Lower leg skin (tissue), 4 donors: ENCODE results near the gene HBD. TPM values are rescaled to one million over a fixed set of nuclear protein-coding genes. Genes with fewer than 3 reads are reported as not detected.

Experiments
- DNase-seq, 2 donors: peaks; one replicate each; pipeline ENCODE4 v3.0.0-alpha.2; 2019; ENCODE audit warnings: low spot score in 2 of 2
- H3K4me3 ChIP-seq: fragments of 200-600 bp; sonication (generic); 2 replicates; pipeline ENCODE4 v1.5.1; 2017; ENCODE audit warnings: mild to moderate bottlenecking, low read depth; ENCODE audit not compliant: poor library complexity, severe bottlenecking
- POLR2A ChIP-seq, 2 donors: fragments of 450-650 bp; IDR thresholded peaks; one replicate each; pipeline ENCODE4 v1.6.1; 2016 to 2017; ENCODE audit warnings: antibody characterized with exemption in 2 of 2, mild to moderate bottlenecking in 1 of 2, moderate library complexity in 1 of 2
- WGBS, 2 donors: methylation state at CpG; one replicate each; pipeline ENCODE4 v1.1.5; 2018; 5-methylcytosine and 5-hydroxymethylcytosine counted together
- intact Hi-C: fragments of 100-400 bp; cut with DNase I; formaldehyde crosslinking; loops from one replicate; pipeline ENCODE4 v1.15.0; 2023; ENCODE audit warnings: low total_unique reads
- total RNA-seq, 4 donors: library from RNA; depleted of rRNA; stranded (reverse); fragments of >200 nt; gene quantifications; one replicate each; pipeline ENCODE4 v1.1.0, GENCODE V29; 2016
- TF ChIP-seq, protein P1 (sequence below), 3 donors: fragments of 450-650 bp; IDR thresholded peaks; one replicate each; pipeline ENCODE4 v1.5.1; 2016; ENCODE audit warnings: antibody characterized with exemption in 3 of 3, mild to moderate bottlenecking in 3 of 3, moderate library complexity in 2 of 3

Gene HBD
- total RNA-seq: not detected

GRCh38 chr11:5234381-5234834, at the start of gene HBD:
Gene HBD, minus strand, starts transcription at chr11:5234483. Its CDS starts 50 bp downstream, at chr11:5234433.
- no peak within 1 kb of the TSS for H3K4me3 ChIP-seq
- 43 to 63% methylated on average over 2 of the region's 2 CpGs for WGBS, 2 donors
- intact Hi-C loops: no loop called here
- DNase-seq: no peak
- TF ChIP-seq, protein P1, sequence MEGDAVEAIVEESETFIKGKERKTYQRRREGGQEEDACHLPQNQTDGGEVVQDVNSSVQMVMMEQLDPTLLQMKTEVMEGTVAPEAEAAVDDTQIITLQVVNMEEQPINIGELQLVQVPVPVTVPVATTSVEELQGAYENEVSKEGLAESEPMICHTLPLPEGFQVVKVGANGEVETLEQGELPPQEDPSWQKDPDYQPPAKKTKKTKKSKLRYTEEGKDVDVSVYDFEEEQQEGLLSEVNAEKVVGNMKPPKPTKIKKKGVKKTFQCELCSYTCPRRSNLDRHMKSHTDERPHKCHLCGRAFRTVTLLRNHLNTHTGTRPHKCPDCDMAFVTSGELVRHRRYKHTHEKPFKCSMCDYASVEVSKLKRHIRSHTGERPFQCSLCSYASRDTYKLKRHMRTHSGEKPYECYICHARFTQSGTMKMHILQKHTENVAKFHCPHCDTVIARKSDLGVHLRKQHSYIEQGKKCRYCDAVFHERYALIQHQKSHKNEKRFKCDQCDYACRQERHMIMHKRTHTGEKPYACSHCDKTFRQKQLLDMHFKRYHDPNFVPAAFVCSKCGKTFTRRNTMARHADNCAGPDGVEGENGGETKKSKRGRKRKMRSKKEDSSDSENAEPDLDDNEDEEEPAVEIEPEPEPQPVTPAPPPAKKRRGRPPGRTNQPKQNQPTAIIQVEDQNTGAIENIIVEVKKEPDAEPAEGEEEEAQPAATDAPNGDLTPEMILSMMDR (IDR thresholded peaks at IDR 0.05): no peak
- TF ChIP-seq POLR2A (IDR thresholded peaks at IDR 0.05): no peak

- H3K4me3 ChIP-seq: no peak overlapping the region
- 65 to 68% methylated on average over 1 of the region's 1 CpG for WGBS, 2 donors
- TF ChIP-seq, protein P1 (IDR thresholded peaks at IDR 0.05): no peak
- TF ChIP-seq POLR2A (IDR thresholded peaks at IDR 0.05): no peak
- DNase-seq: no peak
- intact Hi-C loops: no loop called here
Measured at GRCh38 chr11:5283882-5284281, 49.6 kb upstream of the HBD start.

DNA sequence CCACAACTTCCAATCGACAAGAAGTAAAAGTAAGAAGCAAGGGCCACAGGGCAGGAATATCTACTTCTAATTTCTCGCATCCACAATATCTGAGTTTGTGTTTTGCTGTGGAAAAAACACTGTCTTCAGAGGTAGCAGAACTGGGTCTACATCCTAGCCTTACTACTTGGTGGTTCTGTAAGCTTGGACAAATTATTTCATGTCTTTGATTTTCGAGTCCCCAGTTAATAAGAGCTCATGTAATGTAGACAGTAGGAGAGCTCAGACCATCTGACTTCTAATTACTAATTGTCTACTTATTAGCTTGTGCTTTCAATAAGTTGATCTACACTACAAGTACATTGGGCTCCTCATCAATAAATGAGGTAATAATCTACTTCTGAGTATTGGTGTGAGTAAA, 48.8 kb upstream of the HBD start:
- WGBS, 2 donors: 74 to 76% methylated on average over 3 of the region's 3 CpGs
- no peak for DNase-seq
- no peak overlapping the region for H3K4me3 ChIP-seq
- TF ChIP-seq, protein P1 (IDR thresholded peaks at IDR 0.05): no peak
- TF ChIP-seq POLR2A (IDR thresholded peaks at IDR 0.05): no peak
- intact Hi-C loops: no loop called here

DNA sequence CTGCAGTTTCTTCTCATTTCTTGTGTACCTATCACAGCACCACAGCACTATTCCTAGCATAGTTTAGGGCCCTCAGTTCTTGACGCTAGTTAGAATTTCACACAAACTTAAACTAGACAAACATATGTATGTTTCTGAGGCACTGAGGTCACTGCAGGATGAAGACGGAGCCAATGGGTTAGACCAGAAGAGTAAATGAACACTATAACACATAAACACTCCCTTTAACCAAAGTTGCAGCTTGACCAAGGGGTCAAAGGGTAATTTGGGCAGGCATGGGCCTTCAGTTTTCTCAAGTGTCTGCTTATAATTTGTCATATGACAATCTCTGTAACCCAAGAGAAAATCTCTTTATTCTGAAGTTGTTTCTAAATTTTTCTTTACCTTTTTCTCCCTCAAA, 48.3 kb upstream of the HBD start:
- TF ChIP-seq POLR2A (IDR thresholded peaks at IDR 0.05): no peak
- TF ChIP-seq, protein P1 (IDR thresholded peaks at IDR 0.05): no peak
- DNase-seq: no peak
- no peak overlapping the region for H3K4me3 ChIP-seq
- intact Hi-C loops: no loop called here
- WGBS, 2 donors: 92 to 93% methylated on average over 2 of the region's 2 CpGs

GRCh38 chr11:5281596-5281995, 47.3 kb upstream of the HBD start:
- intact Hi-C loops: no loop called here
- DNase-seq: no peak

More at GRCh38 chr11:5281596-5281995, 47.3 kb upstream of the HBD start:
- TF ChIP-seq, protein P1 (IDR thresholded peaks at IDR 0.05): no peak
- TF ChIP-seq POLR2A (IDR thresholded peaks at IDR 0.05): no peak
- H3K4me3 ChIP-seq: no peak overlapping the region
